CD4-positive, alpha-beta T cell treated with Interleukin-17A for 4 hours (primary cell): ENCODE results near the gene MTCL1.
"Not testable (repeated sequence)": the region's sequence is repeated elsewhere in the genome, so short reads cannot be mapped to it uniquely, and the experiment has no call there.

Source experiments
- DNase-seq: peaks from one replicate; pipeline ENCODE4 v3.0.0-alpha.2; 2020; ENCODE audit warnings: mixed read lengths

MTCL1 gene

GRCh38 chr18:8745355-8746014, 40.1 kb downstream of the MTCL1 start:
- DNase-seq: no peak

- DNase-seq: no peak
Observed at GRCh38 chr18:8747440-8747937, 42.1 kb downstream of the MTCL1 start.

GRCh38 chr18:8749492-8749891, 44.1 kb downstream of the MTCL1 start:
- no peak for DNase-seq

- DNase-seq: no peak
Observed at GRCh38 chr18:8750954-8751415, 45.6 kb downstream of the MTCL1 start.

GRCh38 chr18:8751692-8752091, 46.3 kb downstream of the MTCL1 start:
- DNase-seq: no peak

GRCh38 chr18:8752329-8752728, 47.0 kb downstream of the MTCL1 start:
- DNase-seq: no peak

- DNase-seq: peak; percentile 59
Observed at GRCh38 chr18:8754995-8755960, 49.9 kb downstream of the MTCL1 start.

GRCh38 chr18:8756571-8756970, 51.2 kb downstream of the MTCL1 start:
- DNase-seq: no peak

GRCh38 chr18:8757396-8757997, 52.1 kb downstream of the MTCL1 start:
- DNase-seq: no peak

GRCh38 chr18:8758466-8758865, 53.1 kb downstream of the MTCL1 start:
- DNase-seq: no peak

- no peak for DNase-seq
Observed at GRCh38 chr18:8760984-8761383, 55.6 kb downstream of the MTCL1 start.

GRCh38 chr18:8761535-8761934, 56.2 kb downstream of the MTCL1 start:
- not testable (repeated sequence) for DNase-seq

GRCh38 chr18:8762968-8763367, 57.6 kb downstream of the MTCL1 start:
- no peak for DNase-seq

GRCh38 chr18:8763611-8764010, 58.3 kb downstream of the MTCL1 start:
- DNase-seq: no peak

GRCh38 chr18:8765783-8766463, 60.6 kb downstream of the MTCL1 start:
- no peak for DNase-seq

- DNase-seq: no peak
Observed at GRCh38 chr18:8766559-8767293, 61.4 kb downstream of the MTCL1 start.

- DNase-seq: no peak
Observed at GRCh38 chr18:8767340-8767739, 62.0 kb downstream of the MTCL1 start.

- no peak for DNase-seq
Observed at GRCh38 chr18:8769509-8770095, 64.2 kb downstream of the MTCL1 start.

GRCh38 chr18:8770657-8771056, 65.3 kb downstream of the MTCL1 start:
- DNase-seq: no peak

GRCh38 chr18:8771930-8772329, 66.6 kb downstream of the MTCL1 start:
- no peak for DNase-seq

- DNase-seq: no peak
Observed at GRCh38 chr18:8773980-8774379, 68.6 kb downstream of the MTCL1 start.
